DMS153 (cell line): ENCODE data around the gene MED1.
A peak's percentile ranks its signal among the peaks of the same experiment; 100 is the strongest.
"Not testable (repeated sequence)": the region's sequence is repeated elsewhere in the genome, so short reads cannot be mapped to it uniquely, and the experiment has no call there.

Source experiments
- DNase-seq: peaks from one replicate; lab custom pipeline; 2025; lab: John Stamatoyannopoulos, UW

Gene MED1

DNA sequence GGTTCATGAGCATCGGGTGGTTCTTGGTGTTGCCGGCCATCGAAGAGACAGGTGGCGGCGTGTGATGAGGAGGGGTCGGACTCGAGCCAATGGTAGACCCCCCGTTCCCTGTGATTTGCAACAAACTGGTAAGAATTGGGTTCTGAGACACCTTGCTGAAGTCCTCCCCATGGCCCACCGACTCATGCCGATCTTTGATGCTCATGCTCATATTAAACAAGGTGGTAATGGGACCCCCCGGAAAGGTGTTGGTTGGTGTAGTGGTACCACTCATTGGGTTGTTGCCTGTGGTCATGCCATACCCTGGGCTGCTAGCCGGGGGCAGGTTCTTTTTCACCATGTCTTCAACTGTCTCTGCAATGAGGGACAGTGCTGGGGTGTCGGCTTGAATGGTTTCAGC is 40.8 kb downstream of the MED1 start:
- no peak for DNase-seq

DNA sequence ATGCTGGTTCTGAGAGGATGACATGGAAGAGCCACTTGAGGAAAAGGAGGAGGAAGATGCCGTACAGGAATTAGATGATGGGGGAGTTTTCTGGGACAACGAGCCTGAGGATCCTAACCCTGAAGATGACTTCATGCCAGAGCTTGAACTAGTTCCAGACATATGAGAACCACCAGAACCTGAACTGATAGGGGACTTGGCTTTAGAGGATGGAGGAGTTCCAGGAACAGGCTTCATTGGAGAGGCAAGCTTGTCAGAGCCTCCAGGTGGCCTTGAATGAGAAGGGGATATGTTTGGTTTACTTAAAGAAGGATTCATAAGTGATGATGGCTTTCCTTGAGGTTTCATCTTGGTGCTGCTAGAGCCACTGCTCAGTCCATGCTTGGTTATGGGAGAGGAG is 42.7 kb downstream of the MED1 start:
- no peak for DNase-seq

DNA sequence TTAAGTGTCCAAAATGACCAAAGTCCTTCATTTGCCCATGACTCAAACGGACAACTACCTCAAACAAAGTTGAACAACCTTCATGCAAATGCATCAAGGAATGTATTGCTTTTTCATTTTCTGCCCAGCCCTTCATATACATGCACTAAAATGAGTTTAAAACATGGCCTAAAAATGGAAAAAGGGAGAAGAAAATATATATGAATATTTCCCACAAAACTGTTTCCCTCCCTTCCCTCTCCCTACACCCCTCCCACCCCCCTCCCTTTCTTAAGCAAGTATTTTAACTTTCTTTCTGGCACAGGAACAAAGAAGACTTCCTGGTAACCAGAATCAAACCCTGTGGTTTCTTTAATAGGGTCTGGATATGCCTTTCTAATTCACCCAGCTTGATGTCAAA is 44.1 kb downstream of the MED1 start:
- no peak for DNase-seq

DNA sequence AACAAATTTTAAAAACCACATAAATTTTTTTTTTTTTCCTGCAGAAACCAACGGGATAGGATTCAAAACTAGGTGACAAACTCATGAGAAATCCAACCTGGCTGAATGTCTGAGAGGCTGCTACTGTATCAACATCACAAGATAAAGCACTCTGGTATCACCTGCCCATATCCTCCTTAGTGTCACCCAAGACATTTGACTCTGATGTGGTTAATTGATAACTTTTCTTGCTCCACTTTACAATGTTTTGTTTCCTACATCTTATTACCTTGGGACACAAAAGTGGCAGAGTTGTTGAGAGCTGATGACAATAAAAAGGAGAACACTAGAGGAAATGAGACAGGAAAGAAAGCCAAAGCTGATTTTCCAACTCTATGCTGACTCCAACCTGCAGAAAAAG is 45.6 kb downstream of the MED1 start:
- no peak for DNase-seq

DNA sequence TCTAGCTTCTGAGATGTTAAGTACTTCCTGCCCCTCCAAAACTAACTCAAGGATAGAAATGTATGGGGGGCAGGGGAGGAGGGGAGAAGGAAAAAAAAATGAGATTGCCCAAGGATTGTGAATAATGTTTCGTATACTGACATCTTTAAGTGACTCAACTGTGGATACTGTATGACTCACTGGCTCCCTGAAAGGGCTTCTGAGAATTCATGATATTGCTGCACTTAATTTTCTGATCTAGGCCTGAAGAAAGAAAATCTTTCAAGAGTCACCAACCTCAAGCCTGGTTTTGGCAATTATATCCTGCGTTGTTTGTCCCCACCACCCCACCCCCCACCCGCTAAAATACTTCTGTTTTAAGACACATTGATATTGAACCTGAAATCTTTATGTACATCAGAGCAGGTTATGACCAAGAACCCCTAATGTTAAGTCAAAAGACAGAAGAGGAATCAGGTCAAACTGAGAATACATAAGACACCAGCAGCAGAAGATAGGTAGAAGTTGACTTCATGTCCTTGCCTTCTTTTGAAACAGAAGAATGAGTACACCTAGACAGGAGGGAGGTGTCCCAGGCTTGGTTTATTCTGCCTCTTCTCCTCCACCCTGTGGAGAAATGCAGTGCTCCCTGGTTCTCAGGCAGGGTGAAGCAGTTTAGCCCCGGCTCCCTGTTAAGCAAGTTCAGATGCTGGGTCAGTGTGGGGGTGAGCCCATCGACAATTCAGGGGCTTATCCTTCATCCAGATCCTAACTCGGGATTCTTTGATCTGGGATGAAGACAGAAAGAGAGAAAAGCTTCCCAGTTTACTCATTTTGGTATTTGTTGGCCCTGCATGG is 46.3 kb downstream of the MED1 start:
- DNase-seq = no peak

DNA sequence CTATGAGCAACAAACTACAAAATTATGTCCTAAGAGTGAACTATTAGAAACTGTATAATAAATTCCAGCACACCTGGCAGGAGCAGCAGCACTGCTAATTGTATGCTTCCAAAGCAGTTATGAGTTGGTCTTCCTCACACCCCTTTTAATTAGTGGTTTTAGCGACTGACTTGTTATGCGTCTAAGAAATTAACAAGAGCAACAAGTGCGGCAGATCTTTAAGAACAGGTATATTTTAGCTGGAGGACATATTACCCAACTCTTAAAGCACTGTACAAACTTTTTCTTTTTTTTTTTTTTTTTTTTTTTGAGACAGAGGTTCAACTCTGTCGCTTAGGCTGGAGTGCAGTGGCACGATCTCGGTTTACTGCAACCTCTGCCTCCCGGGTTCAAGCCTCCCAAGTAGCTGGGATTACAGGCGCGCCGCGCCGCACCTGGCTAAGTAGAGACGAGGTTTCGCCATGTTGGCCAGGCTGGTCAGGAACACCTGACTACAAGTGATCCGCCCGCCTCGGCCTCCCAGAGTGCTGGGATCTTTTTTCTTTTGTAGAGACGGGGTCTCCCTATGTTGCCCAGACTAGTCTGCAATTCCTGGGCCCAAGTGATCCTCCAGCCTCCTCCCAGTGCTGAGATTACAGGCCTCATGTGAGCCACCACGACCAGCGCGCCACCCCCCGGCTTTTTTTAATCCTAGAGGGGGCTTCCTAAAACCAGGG is 48.0 kb downstream of the MED1 start:
- DNase-seq = no peak

DNA sequence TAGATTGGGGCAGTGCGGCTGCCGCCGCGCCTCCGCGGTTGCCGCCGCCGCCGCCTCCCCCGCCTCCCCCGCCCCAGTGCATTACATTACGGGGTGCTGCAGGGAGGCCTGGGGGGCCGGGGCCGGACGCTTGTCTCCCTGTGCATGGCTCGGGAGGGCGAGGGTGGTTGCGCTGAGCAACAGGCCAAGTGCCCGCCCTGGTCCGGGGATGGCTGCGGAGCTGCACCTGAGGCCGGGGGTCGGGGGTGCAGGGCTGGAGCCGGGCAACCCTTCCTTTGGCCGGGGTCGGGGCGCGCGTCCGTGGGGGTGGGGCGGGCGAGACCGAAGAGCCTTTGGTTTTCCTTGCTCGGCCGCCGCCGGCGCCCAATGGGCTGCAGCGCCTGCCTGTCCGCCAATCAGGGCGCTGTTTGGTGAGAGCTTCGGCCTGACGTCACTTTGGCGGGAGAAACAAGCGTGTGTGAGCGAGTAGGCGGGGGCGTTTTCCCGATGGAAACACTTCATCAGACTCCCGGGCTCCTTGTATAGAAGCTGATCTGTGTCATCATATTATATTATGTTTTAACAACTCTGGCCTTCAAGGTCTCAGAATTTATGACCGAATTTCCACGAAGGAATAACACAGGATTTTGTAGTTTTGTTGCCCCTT is 48.7 kb downstream of the MED1 start:
- peak; percentile 93 for DNase-seq

DNA sequence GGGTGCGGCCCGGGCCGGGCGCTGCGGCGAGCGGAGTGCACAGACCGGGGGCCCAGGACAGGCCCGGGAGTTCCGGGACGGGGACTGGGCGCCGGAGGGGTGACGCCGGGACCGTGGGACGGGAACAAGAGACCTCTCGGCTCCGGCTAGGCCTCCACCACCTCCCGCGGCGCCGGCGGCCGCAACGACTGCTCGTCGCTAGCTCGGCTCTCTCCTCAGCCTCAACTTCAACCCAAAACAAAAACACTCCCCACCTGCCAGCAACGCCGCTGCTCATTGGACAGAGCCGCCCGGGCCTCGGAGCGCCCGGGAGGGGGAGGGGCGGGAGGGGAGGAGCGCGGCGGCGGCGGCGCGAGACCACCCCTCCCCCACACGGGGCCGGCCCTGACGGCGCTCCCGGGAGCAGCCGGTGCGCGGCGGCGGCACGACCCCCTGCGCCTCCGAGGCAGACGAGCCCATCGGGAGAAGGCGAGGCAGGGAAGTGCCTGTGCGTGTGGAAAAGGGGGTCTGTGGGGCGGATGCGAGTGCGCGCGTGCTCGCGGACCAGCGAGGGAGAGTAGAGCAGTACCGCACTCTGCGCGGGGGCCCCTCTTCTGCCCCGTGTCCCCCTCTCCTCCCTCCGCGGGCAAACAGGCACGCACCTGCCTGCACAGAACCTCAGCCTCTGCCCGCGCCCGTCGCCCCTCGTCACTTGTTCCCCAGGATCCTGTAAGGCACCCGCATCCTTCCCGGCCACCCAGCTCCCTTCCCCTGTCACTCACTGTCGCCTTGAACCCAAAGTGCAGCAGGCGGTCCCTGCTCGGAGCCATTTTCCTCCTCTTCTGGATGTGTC is 49.4 kb downstream of the MED1 start, which contains the start of gene FBXL20:
TSS of gene FBXL20 (minus strand) at position 215 of the 832 bp plus-strand sequence. CDS start 224 bp downstream, outside the sequence.
- DNase-seq = peak; percentile 61

DNA sequence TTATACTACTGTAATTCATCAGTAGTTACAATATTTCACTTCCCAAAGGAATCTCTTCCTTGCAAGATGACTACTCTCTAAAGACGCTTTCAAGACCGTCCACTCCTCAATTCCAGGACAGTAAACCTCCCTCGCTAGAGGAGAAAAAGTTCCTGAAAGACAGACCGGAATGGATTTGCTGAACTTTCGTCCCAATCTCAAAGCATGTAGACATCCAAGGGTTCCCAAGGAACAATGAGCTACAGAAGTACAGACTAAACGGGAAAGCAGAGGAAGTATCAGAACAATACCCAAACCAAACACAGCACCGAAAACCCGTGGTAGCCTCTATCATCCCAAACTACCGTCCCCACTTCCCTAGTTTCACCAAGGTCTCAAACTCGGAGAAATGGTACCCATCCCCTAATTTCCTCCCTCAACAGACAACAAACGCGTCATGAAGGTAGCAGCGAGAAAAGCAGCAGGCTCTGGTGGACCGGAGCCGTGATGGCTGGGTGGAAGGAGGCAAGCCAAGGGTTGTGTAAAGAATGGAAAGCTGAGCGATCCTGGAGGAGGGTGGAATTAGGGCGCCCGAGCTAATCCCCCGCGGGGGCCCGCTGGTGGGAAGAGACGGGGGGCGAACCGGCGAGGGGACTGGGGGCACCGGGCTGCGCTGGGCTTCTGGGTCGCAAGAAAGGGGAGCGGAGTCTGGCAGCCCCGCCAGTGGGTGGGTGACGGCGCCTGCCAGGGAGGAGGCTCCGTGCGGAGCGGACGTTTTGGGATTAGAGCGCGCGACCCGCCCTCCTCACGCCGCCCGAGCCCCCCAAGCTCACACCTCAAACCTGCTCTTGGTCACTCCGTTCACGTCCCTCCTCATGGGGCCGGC is 50.3 kb downstream of the MED1 start:
- no peak for DNase-seq

DNA sequence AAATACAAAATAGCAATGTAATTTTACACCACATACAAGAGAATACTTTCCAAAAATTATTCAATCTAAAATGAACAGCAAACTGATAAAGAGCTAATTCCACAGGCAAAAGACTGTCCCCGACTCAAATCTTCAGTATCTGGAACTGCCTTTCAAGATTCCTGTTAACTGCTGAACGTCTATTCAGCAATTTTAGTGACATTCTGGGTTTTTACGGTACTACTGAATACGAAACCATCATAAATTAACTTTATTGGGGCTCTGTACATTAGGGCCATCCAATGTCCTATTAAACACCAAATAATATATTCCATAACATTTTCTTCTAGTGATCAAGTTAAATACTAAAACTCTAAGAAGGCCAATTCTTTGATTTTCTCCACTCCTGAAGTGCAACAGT is 51.3 kb downstream of the MED1 start:
- DNase-seq = no peak

DNA sequence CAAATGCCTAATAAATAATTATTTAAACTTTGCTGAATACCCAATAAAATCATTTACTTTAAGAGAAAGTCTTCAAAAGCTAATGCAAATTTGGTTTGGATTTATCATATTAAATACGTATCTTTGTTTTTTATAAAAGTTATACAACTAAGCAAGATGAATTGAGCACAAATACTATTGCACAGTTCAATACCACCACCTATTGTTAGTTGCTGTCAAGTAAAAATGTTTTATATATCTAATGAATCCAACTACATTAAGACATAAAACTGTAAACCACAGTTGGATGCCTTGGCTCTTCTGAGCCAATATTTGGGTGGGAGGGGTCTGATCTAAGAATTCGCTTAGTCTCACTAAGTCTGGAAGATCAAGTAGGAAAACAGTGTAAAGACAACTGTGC is 57.3 kb downstream of the MED1 start:
- no peak for DNase-seq

DNA sequence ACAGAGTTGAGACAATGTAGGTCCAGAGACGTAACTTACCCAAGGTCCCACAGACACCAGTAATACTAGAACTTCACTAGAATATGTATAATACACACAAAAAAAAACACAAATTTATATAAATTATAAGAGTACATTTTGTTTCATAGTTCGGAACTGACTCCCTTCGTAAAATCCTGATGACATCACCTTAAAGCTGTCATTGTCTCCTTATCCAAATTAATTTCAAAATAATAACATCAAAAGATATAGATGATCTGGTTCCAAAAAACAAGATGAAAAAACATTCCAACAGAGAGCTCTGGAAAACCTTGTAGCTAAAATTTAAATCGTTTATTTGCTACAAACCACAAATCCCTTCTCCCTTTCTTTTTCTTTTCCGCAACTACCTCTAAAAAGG is 59.6 kb downstream of the MED1 start:
- no peak for DNase-seq

DNA sequence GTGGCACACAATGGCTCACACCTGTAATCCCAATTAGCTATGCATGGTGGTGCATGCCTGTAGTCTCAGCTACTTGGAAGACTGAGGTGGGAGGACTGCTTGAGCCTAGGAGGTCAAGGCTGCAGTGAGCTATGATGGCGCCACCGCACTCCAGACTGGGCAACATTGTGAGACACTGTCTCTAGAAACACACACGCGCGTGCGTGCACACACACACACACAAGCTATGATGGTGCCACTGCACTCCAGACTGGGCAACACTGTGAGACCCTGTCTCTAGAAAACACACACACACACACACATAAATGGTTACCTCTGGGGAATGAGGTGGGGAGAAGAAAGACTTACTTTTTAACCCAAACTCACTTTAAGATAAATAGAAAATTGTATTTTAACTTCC is 66.0 kb downstream of the MED1 start:
- DNase-seq = no peak

DNA sequence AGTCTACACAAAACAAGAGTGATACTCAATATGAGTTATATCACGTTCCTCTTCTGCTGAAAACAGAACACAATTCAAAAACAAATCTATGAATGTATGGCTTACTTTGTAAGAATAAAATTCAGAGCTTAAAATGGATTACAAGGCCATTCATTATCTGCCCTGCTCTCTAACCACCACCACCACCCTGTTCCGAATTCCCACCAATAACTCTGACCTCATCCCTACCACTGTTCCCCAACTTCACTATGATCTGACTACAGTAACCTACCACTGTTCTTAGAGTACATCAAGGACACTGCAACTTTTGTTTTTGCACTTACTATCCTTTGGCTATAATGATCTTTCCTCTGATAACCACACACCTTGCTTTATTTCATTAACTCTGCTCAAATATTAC is 70.9 kb downstream of the MED1 start:
- DNase-seq = no peak

DNA sequence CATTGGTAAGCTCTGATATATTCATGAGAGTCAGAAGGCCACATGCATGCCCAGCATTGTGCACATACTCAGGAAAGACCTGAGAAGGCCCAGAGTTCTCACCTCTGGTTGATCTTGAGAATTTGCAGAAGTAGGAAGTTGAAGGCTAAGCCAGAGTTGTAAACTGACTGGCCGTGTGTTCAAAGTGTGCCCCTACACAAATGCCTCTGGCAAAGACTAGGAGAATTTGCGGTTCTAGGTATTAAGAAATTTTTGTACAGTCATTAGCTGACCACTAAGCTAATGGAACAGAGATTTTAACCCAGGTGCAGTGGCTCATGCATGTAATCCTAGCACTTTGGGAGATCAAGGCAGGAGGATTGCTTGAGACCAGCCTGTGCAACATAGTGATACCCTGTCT is 74.6 kb downstream of the MED1 start:
- DNase-seq = no peak

DNA sequence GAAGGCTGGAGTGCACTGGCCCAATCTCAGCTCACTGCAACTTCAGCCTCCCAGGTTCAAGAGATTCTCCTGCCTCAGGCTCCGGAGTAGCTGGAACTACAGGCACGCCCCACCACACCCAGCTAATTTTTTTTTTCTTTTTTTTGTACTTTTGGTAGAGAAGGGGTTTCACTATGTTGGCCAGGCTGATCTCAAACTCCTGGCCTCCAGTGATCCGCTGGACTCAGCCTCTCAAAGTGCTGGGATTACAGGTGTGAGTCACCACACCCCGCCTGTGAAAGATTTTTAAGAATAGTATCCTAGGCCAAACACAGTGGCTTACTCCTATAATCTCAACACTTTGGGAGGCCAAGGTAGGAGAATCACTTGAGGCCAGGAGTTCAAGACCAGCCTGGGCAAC is 83.3 kb downstream of the MED1 start:
- DNase-seq = not testable (repeated sequence)

DNA sequence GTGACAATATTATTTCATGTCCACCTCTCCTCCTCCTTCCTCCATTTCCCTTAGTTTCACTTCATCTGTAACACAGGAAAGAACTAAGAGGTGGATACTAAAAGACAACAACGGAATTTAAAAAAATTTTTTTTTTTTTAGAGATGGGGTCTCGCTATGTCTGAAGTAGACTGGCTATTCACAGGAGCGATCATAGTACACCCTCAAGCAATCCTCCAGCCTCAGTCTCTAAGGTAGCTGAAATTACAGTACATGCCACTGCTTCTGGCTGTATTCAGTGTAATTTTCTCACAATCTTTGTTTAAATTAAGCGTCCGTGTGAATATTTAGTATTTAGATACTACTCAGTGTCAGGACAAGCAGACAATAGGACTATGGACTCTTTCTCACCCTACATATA is 85.2 kb downstream of the MED1 start:
- no peak for DNase-seq

DNA sequence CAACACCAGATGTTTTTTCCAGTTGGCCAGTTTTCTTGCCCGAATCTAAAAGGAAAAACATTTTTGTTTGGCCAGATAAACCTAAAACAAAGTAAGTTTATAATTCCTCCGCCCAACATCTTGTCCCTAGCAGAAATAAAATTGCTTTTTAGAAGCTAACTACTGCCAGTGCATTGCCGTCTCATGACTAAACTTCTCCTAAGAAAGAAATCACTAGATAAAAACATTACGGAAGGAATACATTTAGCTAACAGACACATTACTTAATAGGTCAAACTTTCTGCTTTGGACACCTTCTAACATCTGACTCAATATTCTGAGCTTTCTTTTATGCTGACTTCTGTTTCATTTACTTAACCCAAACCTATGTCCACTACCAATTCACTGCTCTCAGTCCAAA is 85.8 kb downstream of the MED1 start:
- no peak for DNase-seq

DNA sequence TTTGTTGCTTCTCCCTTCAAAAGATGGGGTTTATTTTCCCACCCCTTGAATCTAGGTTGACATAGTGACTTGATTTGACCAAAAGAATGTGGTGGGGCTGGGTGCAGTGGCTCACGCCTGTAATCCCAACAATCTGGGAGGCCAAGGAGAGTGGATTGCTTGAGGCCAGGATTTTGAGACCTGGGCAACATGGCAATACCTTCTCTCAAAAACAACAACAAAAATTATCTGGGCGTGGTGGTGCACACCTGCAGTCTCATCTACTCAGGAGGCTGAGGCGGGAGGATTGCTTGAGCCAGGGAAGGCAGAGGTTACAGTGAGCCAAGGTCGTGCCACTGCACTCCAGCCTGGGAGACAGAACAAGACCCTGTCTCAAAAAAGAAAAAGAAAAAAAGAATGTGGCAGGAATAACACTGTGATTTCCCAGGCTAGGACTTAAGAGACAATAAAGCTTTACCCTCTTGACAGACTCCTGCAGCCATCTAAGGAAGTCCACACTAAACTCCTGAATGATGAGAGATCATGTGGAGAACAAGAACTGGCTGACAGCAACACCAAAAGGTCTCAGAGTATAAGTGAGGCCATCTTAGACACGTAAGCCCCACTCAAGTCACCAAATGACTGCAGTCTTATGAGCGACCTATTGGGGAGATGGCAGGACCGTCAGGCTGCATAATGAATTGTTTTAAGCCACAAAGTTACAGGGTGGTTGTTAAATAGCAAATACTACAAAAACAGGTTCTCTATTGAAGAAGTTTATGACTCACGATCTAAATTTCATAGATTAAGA is 86.6 kb downstream of the MED1 start:
- no peak for DNase-seq

DNA sequence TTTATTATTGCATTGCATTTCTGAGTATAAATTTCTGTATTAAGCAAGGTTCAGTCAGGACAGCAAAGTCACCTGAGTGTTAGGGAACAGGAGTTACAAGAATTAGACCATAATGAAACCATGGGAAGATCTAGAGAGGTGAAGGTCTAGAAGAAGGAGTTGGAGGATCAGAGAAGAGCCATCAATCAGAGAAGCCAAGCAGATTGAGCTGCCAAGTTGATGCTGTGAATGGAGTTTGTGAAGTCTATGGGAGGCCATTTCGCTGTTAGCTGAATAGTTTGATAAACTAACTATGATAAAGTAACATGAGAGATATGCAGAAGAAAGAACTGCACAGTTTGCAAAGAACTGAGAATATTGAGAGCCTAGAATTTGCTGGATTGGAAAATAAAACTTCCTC is 90.0 kb downstream of the MED1 start:
- no peak for DNase-seq
